ENCODE data around the gene C1orf94.

Gene C1orf94

GRCh38 chr1:34263406-34263805 is 86.7 kb downstream of the C1orf94 start:
- DNase-seq = no peak

GRCh38 chr1:34265396-34265795 is 88.7 kb downstream of the C1orf94 start:
- DNase-seq = no peak

GRCh38 chr1:34266127-34266951 is 89.6 kb downstream of the C1orf94 start:
- DNase-seq = no peak

GRCh38 chr1:34267326-34267725 is 90.6 kb downstream of the C1orf94 start:
- no peak for DNase-seq

- DNase-seq = no peak
These were observed 91.7 kb downstream of the C1orf94 start for GRCh38 chr1:34268311-34268954.

All from activated effector memory CD4-positive, alpha-beta T cell treated with anti-CD3 and anti-CD28 coated beads, Interleukin-2, amount 50 U/mL, for 16 hours (primary cell).